HG03103 (cell line): Measurements from ENCODE around the gene GTF2F2.
"Not testable (repeated sequence)": the region's sequence is repeated elsewhere in the genome, so short reads cannot be mapped to it uniquely, and the experiment has no call there.

Experiments
- ATAC-seq: cut with Tn5 transposase; IDR thresholded peaks from one replicate; pipeline ENCODE4 v1.9.1; 2021; ENCODE audit warnings: low read depth; ENCODE audit not compliant: unreplicated experiment

GTF2F2 gene

DNA sequence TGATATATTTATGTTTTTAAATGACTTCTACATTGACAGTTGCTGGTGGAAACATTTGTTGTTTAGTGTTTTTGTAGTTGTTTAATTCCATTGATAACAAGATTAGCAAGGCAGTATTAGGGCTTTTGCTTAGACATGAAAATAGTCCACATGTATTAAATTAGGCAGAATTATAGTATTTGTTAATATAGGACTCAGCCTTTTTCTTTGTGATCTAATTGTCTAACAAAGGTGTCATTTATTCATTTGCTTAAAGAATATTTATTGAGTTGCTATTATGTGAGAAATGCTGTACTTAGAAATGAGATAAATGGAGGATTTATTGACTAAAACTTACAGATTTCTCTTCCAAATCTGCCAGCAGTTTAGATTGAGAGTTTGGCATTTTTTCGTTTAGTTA, 122.2 kb downstream of the GTF2F2 start:
- no peak for ATAC-seq

DNA sequence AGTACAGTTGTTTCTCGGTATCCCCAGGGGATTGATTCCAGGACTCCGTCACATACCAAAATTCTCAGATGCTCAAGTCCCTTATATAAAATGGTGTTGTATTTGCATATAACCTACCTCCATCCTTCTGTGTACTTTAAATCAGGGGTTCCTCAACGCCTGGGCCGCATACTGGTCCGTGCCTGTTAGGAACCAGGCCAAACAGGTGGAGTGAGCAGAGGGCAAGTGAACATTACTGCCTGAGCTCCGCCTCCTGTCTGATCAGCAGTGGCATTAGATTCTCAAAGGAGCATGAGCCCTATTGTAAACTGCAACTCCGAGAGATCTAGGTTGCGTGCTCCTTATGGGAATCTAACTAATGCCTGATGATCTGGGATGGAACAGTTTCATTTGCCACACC, 122.8 kb downstream of the GTF2F2 start:
- no peak for ATAC-seq

DNA sequence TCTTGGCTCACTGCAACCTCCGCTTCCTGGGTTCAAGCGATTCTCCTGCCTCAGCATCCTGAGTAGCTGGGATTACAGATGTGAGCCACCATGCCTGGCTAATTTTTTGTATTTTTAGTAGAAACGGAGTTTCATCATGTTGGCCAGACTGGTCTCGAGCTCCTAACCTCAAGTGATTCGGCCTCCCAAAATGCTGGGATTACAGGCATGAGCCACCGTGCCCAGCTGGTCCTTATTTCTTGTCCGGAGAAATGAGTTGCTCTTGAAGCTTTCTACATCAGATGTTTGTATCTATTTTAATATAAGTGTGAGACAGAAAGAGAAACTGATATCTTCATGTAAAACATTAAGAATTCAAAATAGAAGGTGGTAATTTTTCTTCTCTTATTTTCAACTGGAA, 124.4 kb downstream of the GTF2F2 start:
- ATAC-seq: not testable (repeated sequence)

DNA sequence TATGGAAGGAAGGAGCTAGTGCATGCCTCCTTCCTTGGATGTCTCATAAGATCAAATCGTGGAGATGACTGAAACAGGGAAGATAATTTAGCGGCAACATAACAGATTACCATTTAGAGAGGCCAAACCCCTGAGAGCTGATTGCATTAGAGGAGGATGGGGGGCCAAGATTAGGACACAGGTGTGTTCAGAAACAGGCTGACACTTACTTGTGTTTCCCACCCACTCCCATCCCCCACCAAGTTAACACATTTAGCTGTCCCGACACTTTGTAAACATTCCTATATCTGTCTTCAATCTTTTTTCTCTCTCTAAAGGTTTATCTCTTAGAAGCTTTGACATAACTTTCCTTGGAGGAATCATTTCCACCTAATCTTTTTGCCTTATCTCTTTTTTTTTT, 129.4 kb downstream of the GTF2F2 start:
- ATAC-seq: no peak

DNA sequence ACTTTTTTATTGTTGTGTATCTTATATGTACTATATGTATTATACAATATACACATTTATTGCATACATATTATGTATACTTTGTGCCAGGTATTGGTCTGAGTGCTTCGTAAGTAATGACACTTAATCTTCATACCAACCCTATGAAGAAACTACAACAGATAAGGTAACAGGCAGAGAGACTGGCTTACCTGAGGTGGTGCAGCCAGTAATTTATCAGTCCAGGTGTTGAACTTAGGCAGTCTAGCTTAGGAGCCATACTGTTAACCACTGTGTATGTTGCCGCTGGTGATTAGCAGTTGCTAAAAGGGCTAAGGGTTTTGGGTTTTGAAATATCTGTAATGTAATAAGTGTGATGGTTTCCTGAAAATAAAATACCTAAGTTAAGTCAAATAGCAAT, 134.1 kb downstream of the GTF2F2 start:
- no peak for ATAC-seq

DNA sequence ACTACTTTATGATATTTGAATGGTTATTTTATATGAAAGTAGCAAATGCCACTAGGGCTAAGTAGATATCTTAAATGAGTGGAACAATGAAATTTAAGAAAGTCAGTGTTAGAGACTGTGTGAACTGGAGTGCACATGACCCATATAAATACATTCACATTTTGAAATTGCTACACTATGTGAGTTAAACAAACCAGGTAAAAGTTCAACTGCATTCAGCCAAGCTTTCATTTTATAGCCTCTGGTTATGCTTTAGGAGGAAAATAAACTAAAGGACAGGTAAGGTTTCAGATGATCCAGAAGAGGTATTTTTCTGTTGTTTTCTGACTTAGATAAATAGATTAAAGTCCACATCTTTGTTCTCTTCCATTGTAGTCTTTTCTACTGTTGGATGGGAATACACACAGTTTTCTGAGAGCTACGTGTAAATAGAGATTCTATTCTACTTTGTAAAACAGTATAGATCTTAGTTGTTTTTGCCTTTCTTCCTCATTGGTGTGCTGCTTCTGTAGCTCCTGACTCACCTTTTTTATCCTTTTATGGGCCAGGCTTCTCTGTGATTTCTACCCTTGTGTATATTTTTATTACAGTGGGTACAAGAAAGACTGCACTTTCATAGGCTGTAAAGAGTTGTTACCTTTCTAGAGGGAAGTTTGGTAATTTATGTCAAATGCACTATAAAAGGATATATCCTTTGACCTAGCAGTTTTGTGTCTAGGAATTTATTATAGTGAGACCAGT, 135.1 kb downstream of the GTF2F2 start:
- no peak for ATAC-seq

DNA sequence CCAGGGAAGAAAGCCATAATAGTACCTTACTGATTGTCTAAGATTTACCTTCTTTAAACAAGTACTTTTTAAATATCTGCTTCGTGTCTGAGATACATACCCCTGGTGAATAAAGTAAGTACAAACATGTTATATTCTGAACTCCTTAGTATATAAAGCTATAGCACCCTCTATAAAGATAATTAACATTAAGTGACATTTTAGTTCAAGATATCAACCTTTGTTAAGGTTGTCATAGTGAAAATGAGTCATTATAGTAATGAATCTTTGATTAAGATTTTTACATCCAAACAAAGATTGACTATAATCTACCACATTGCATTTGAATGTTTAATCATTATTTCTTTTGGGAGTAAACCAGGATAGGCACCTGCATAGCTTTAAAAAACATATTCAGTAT, 135.9 kb downstream of the GTF2F2 start:
- ATAC-seq: no peak

DNA sequence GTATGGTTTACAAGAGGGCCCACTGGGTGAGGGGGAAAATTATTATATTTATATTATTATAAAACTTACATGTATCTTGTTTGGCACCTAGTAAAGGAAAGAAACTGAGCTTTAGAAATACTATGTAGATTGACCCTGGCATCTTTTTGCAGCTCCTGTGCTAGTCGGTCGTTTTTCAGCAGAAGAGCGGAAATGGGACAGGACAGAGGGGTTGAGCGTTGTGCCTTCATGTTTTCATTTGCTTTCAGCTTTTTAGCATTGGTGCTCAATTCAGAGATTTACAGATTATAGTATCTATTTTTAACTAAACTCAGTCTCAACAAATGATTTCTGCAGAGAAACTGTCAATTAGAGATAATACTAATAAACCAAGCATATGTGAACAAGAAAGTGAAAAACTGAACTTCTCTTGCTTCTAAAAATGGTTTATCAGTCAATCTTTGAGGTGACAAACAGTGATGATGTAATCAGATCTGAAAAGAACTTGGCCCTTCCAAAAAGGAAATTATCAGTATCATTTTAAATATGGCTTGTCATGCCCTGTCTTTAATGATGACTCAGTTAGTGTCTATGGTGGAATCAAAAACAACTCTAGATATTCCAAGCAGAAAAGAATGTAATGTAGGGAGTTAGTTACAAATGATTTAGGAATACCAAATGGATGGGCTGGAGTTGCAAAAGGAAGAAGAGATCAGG, 137.5 kb downstream of the GTF2F2 start:
- no peak for ATAC-seq

DNA sequence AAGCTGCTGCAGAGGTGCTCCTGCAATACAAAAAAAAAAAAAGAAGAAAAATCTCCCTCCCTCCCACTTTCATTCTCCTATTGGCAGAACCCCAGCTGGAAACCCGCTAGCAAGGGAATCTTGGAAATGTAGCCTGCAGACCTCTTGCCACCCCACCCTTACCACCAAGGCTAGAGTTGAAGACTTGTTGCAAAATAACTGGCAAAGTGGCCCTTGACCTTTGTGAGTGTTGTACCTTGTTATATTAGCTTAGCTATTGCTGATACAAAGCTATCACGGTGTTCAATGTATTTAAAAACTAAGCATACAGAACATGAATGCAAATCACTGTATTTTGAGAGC, 138.0 kb downstream of the GTF2F2 start:
- no peak for ATAC-seq

DNA sequence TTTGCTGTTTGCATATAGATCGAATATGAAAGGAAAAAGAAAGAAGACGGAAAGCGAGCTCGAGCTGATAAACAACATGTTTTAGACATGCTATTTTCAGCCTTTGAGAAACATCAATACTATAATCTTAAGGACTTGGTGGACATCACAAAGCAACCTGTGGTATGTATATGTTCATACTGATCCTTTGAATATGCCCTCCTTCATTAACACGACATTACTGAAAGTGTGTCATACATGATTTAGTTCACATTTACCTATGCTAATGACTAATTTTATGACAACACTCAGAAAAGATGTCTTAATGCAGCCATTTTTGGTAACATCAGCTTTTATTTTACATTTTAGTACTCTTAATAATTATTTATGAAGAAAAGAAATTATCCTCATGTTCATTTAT, 146.9 kb downstream of the GTF2F2 start:
- no peak for ATAC-seq

DNA sequence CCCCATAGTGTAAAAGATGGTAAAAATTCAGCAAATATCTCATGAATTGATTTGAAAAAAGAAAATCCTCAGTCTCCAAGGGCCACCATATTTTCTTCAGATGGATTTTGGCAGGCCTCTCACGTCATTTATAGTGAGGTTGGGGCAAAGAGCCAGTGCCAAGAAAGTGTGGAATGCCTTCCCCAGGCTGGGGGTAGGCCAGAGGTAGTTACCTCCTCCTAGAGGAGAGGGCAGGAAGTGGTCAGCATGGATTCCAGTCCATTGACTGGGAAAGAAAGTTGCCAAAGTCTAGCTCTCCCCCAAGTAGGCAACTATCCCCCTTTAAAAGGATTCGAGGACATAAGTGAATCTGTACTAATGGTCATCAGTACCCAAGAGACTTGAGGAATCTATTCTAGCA, 148.9 kb downstream of the GTF2F2 start:
- no peak for ATAC-seq

DNA sequence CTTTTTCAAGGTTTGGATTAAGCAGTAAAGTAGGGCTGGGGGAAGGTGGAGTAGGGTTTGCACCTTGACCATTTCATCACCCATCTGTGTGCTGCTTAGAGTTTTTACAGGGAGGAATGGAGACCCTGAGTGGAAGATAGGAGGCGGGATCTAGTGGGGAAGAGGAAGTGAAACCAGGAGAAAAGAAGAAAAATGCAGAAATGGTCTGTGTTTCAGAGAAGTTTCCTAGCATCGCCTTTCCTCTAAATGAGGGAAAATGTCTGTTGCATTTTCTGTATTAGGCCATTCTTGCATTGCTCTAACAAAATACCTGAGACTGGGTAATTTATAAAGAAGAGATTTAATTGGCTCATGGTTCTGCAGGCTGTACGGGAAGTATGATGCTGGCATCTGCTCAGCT, 156.6 kb downstream of the GTF2F2 start:
- ATAC-seq: no peak

DNA sequence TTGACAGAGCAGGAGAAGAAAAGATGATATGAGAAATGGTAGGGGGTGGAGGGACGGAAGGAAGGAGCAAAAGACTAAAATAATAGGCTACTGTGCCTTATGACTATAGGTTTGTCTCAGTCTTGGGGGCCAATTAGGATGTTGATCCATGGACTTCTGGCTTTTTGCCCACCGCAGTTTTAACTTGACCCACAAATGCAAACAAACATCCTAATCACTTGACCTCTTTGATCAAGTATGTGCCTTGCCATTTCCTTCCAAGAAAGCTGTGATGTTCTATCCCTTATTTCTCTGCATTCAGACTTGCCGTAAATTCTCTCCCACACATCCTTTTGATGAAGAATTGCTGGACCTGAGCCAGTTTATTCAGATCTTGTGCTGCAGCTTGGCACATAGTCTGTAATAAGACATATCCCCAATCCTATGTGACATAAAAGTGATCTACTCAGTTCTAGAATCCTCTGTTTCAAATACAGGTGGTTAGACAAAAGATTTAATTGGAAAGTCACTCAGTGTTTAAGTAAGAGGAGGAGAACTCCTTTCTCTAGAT, 157.9 kb downstream of the GTF2F2 start:
- no peak for ATAC-seq

DNA sequence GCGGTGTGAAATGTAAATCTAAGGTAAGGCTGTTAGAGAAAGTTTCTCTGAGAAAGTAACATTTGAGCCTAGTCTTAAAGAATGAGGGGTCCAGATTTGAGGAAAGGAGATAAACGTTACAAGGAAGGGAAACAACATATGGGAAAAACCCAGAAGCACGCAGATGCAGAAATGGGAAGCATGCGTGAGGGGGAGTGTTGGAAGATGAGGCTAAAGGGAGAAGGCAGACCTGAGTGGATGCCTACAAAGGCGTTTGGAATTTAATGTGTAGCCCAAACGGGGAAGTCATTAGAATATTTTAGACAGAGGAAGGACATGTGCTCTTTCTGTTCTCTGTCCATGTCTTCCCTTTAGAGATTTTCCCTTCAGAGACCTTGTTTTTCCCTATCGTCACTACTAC, 159.7 kb downstream of the GTF2F2 start:
- no peak for ATAC-seq

DNA sequence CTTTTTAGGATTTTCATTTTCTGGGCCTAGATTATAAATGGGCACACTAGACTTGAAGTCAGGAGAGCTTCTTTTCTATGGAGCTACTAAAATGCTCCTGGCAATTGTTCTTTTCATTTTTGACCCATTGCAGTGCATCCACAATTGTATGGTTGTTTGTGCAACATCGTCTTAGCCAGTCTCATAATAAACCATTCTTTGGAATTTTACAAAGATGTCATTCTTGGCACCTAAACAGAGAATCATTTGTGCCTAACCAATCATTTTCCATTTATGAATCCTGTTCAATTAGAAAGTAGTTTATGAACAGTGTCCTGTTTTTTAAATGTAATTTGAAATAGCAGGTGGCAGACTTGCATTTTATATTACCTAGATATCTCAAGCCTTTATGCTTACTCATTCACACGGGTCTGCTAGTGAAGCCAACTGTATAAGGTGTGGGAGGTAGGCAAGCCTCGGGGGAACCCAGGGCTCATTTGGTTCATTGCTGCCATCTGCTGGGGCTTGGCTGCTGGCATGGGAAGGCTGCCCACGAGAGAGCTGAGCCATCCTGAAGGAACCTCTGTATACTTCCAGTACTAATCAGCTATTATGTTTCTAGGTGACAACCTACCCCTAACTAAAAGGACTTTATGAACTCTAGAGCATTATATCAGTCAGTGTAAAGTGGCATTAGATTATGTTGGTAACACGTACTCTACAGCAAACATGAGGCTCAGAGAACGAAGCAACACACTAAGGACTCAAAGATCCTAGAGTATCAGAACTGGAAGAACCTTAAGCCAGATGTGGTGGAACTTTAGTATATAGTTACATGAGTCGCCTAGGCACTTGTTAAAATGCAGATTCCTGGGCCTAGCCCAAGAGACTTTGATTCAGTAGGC, 160.7 kb downstream of the GTF2F2 start:
- no peak for ATAC-seq

DNA sequence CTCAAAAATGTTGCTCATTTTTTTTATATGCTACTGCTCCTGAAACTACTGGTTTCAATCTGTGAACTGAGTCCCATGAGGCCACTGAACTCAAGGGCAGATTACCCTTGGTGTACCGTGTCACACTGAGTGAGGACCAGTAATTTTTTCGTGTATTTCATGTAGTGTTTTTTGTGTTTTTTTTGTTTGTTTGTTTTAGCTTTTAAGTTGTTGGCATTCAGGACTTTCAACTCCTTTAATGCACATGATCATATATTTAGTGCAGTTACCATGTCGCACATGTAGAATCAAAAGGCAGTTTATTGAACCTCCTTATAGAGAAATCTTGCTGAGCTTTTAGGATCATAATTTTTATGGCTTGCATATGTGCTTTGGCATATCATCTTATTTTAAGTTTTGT, 162.7 kb downstream of the GTF2F2 start:
- ATAC-seq: no peak

DNA sequence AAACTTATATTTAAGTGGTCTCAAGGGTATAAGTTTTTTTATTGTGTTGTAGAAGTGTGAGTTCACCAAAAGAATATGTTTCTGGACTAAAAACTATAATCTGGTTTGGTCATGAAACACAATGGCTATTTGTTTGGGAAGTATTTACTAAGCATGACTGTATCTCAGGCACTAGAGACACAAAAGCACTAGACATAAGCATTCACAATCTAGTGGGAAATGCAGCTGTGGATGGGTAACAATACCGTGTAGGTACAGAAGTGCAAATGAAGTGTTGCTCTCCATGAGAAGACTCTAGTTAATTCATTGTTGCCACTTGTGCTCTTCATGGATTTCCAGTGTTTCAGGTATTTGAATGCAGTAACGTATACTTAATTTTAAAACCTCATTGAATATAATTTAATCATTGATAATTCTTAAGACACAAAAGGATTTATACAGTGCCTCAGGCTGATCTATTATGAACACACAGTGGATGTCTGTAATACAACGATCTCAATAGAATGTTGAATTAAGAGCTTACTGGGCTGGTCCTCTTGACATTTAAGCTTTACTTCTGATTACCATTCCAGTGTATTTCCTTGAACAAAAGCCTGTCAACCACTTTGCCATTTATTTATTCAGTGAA, 169.7 kb downstream of the GTF2F2 start:
- ATAC-seq: no peak

DNA sequence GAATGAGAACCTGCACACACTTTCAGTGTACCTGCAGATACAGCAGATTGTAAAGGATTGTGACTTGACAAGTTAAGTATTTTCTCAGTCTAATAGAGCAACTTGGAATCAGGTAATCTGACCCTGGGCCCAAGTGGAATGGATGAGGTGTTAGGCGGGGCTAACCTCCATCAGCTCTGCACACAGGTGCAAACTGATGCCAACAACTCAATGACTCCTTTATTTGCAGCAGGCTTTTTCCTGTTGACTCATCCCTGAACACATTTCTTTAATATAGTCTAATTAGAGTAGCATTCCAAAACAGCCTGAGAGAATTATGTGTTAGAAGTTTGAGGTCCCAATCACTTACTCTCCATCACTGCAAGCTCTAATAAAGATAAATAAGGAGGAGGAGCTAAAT, 171.9 kb downstream of the GTF2F2 start:
- ATAC-seq: no peak

DNA sequence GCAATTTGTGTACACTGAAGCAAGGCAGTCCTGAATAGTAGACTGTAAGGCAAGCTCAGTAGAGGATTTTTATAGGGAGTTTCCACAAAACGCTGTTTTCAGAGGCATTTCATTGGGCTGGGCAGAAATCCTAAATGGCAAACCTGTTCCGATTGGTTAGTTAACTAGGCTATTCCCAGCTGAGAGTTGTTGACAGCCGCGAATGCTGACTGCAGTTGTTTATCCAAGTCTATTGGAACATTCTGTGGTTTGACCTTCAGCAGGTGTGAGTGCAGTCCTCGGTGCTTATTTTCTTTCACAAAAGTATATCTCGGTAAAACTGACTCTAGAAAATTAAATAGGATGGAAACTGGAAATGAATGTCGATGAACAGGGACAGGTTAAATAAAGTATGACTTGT, 175.2 kb downstream of the GTF2F2 start:
- ATAC-seq: no peak

DNA sequence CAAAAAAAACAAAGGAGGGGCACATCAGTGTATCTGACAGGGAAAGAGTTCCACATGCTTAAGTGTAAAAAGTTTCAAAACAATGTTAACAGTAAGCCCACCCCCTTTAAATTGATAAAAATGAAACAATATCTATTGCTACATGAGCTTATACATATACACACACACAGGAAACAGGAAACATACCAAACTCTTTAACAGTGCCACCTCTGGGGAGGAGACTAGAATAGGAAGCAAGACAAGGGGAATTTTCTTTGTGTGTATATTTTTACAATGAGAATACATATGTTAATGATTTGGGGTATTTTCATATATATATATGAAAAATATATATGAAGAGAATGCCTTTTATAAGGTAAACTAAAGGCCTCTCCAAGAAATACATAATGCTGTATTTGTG, 175.9 kb downstream of the GTF2F2 start:
- ATAC-seq: no peak
